Peyer's patch (tissue), 4 donors: ENCODE results near the gene MBD1.

Experiments
- CTCF ChIP-seq, 6 experiments: fragments of 450-650 bp in 4 of 6; fragments of 200-600 bp in 2 of 6; sonication (generic) in 1 of 6; IDR thresholded peaks; one replicate each; pipeline ENCODE4 v1.5.1; 2017 to 2019; ENCODE audit warnings: antibody characterized with exemption in 6 of 6, mild to moderate bottlenecking in 3 of 6, moderate library complexity in 1 of 6
- POLR2A ChIP-seq, 2 donors: fragments of 450-650 bp; IDR thresholded peaks; one replicate each; pipeline ENCODE4 v1.5.1; 2017; ENCODE audit warnings: antibody characterized with exemption in 2 of 2, mild to moderate bottlenecking in 2 of 2, moderate library complexity in 2 of 2

- TF ChIP-seq CTCF (IDR thresholded peaks at IDR 0.05), result no peak
- TF ChIP-seq POLR2A (IDR thresholded peaks at IDR 0.05), result no peak
Observed at GRCh38 chr18:50279752-50280151, 1.6 kb downstream of the MBD1 start.
